IMR-90 (cell line): ENCODE measurements around the gene SLC37A1. TPM values are rescaled to one million over a fixed set of nuclear protein-coding genes. Genes with fewer than 3 reads are reported as not detected.

Experiments used
- ATAC-seq: fragments of 200-7000 bp; cut with Tn5 transposase; 2 replicates; pipeline ENCODE4 v1.9.1; 2020; ENCODE audit warnings: low read depth, mild to moderate bottlenecking, moderate library complexity
- BruUV-seq: library from RNA; stranded (reverse); fragments of 400-500 nt; replicated peaks from 2 replicates; lab custom pipeline; 2021; lab: Mats Ljungman, UMichigan
- CTCF ChIA-PET: fragments of 300-600 bp; formaldehyde crosslinking; extraction: SDS; loops from one replicate; lab custom pipeline; 2021; ENCODE audit warnings: antibody characterized with exemption; lab: Yijun Ruan, JAX
- POLR2A ChIA-PET: fragments of 300-600 bp; sonication (Branson Sonifier 250); formaldehyde crosslinking; loops from one replicate; lab custom pipeline; 2022; ENCODE audit warnings: antibody characterized with exemption; ENCODE audit not compliant: unreplicated experiment; lab: Charles Lee
- DNase-seq: peaks from one replicate; pipeline ENCODE4 v3.0.0; 2013
- H2AFZ ChIP-seq: replicated peaks from 2 replicates; pipeline ENCODE3; 2013; ENCODE audit warnings: low read length, mild to moderate bottlenecking; ENCODE audit not compliant: poor library complexity
- H2AK5ac ChIP-seq: 2 replicates; pipeline ENCODE4 v1.6.1; 2013; ENCODE audit warnings: low read depth, low read length, inconsistent platforms
- H2AK9ac ChIP-seq: replicated peaks from 2 replicates; pipeline ENCODE3; 2013; ENCODE audit warnings: mild to moderate bottlenecking, low read depth, low read length, moderate library complexity; ENCODE audit not compliant: poor library complexity
- H2BK120ac ChIP-seq: 2 replicates; pipeline ENCODE4 v1.6.1; 2013; ENCODE audit warnings: low read depth, low read length, inconsistent platforms
- H2BK15ac ChIP-seq: 3 replicates; pipeline ENCODE4 v1.6.1; 2013; ENCODE audit warnings: low read depth, low read length, inconsistent platforms
- H2BK20ac ChIP-seq: 2 replicates; pipeline ENCODE4 v1.6.1; 2013; ENCODE audit warnings: low read depth, mild to moderate bottlenecking, inconsistent platforms, low read length, moderate library complexity
- H2BK5ac ChIP-seq: 2 replicates; pipeline ENCODE4 v1.6.1; 2013; ENCODE audit warnings: mild to moderate bottlenecking, low read depth, low read length, inconsistent platforms; ENCODE audit not compliant: poor library complexity, severe bottlenecking
- H3K14ac ChIP-seq: replicated peaks from 2 replicates; pipeline ENCODE4 v1.6.1; 2013; ENCODE audit warnings: low read depth, low read length, inconsistent platforms
- H3K18ac ChIP-seq: 2 replicates; pipeline ENCODE4 v1.6.1; 2013; ENCODE audit warnings: low read depth, low read length, control low read depth
- H3K23ac ChIP-seq: 2 replicates; pipeline ENCODE4 v1.6.1; 2013; ENCODE audit warnings: low read depth, low read length, inconsistent platforms
- H3K27ac ChIP-seq: 2 replicates; pipeline ENCODE4 v1.5.1; 2013; ENCODE audit warnings: mild to moderate bottlenecking, control low read depth, low read length; ENCODE audit not compliant: insufficient read depth
- H3K27me3 ChIP-seq: 2 replicates; pipeline ENCODE4 v1.6.1; 2013; ENCODE audit warnings: low read length; ENCODE audit not compliant: control insufficient read depth, insufficient read depth
- H3K36me3 ChIP-seq: 2 replicates; pipeline ENCODE4 v1.6.1; 2013; ENCODE audit warnings: low read length, mixed read lengths; ENCODE audit not compliant: control insufficient read depth, insufficient read depth
- H3K4ac ChIP-seq: 2 replicates; pipeline ENCODE4 v1.6.1; 2013; ENCODE audit warnings: low read depth, low read length, inconsistent platforms
- H3K4me1 ChIP-seq: 2 replicates; pipeline ENCODE4 v1.6.1; 2013; ENCODE audit warnings: low read length, mixed read lengths; ENCODE audit not compliant: control insufficient read depth, insufficient read depth
- H3K4me2 ChIP-seq: 2 replicates; pipeline ENCODE4 v1.6.1; 2013; ENCODE audit warnings: low read depth, mild to moderate bottlenecking, control low read depth, low read length, moderate library complexity
- H3K4me3 ChIP-seq: 2 replicates; pipeline ENCODE4 v1.5.1; 2013; ENCODE audit warnings: low read depth, mild to moderate bottlenecking, control low read depth, low read length, moderate library complexity; ENCODE audit not compliant: insufficient read depth
- H3K56ac ChIP-seq: 2 replicates; pipeline ENCODE4 v1.6.1; 2013; ENCODE audit warnings: low read length, inconsistent platforms; ENCODE audit not compliant: insufficient read depth; ENCODE audit errors: extremely low read depth
- H3K79me1 ChIP-seq, 2 experiments: 2 replicates each; pipeline ENCODE4 v1.6.1; 2013; ENCODE audit warnings: low read length in 2 of 2, inconsistent platforms in 1 of 2, low read depth in 1 of 2
- H3K9ac ChIP-seq: 2 replicates; pipeline ENCODE4 v1.6.1; 2013; ENCODE audit warnings: low read depth, low read length, control low read depth
- H3K9me1 ChIP-seq: 2 replicates; pipeline ENCODE4 v1.6.1; 2013; ENCODE audit warnings: low read length, inconsistent platforms; ENCODE audit not compliant: insufficient read depth
- H3K9me3 ChIP-seq: 2 replicates; pipeline ENCODE4 v1.6.1; 2013; ENCODE audit warnings: low read length; ENCODE audit not compliant: control insufficient read depth, insufficient read depth
- H4K20me1 ChIP-seq: 2 replicates; pipeline ENCODE4 v1.6.1; 2013; ENCODE audit warnings: low read length, inconsistent platforms; ENCODE audit not compliant: insufficient read depth
- H4K5ac ChIP-seq: 2 replicates; pipeline ENCODE4 v1.6.1; 2013; ENCODE audit warnings: mild to moderate bottlenecking, low read depth, low read length, control low read depth
- H4K8ac ChIP-seq, 2 experiments: 2 replicates each; pipeline ENCODE4 v1.6.1; 2013; ENCODE audit warnings: low read depth in 2 of 2, low read length in 2 of 2, control low read depth in 1 of 2, inconsistent platforms in 1 of 2
- H4K91ac ChIP-seq: 2 replicates; pipeline ENCODE4 v1.6.1; 2013; ENCODE audit warnings: low read depth, low read length, inconsistent platforms; ENCODE audit not compliant: insufficient read depth
- CEBPB ChIP-seq: IDR thresholded peaks from 2 replicates; pipeline ENCODE4 v1.6.1; 2012; ENCODE audit warnings: low read depth, low read length, improper control_type of control experiment
- ELK1 ChIP-seq: fragments of 150-350 bp; IDR thresholded peaks from 2 replicates; pipeline ENCODE4 v1.6.1; 2016; ENCODE audit warnings: low read depth, mild to moderate bottlenecking, low read length, moderate library complexity, borderline replicate concordance
- MAFK ChIP-seq: IDR thresholded peaks from 2 replicates; pipeline ENCODE4 v1.6.1; 2012; ENCODE audit warnings: low read depth, low read length, improper control_type of control experiment
- MAZ ChIP-seq: IDR thresholded peaks from 2 replicates; pipeline ENCODE4 v1.6.1; 2012; ENCODE audit warnings: low read depth, mild to moderate bottlenecking, low read length, improper control_type of control experiment, moderate library complexity, borderline replicate concordance
- POLR2A ChIP-seq: IDR thresholded peaks from 2 replicates; pipeline ENCODE4 v1.6.1; 2012; ENCODE audit warnings: mild to moderate bottlenecking, low read depth, low read length
- USF2 ChIP-seq: fragments of 150-350 bp; IDR thresholded peaks from 2 replicates; pipeline ENCODE4 v1.6.1; 2017; ENCODE audit warnings: mild to moderate bottlenecking, antibody characterized with exemption, low read length, low read depth
- WGBS, 2 experiments: methylation state at CpG; one replicate each; pipeline versions ENCODE4 v1.1.5 to v1.1.7; 2013; ENCODE audit warnings: missing lambda C conversion rate in 2 of 2; ENCODE audit not compliant: insufficient read length in 1 of 2; ENCODE audit errors: extremely low coverage in 2 of 2; 5-methylcytosine and 5-hydroxymethylcytosine counted together
- dilution Hi-C: fragments of 300-500 bp; cut with HindIII; formaldehyde crosslinking; loops from one replicate; pipeline ENCODE4 v1.14.3; 2018; ENCODE audit warnings: low sequenced_read_pairs; ENCODE audit not compliant: unreplicated experiment
- in situ Hi-C: fragments of 300-500 bp; cut with MboI; formaldehyde crosslinking; loops from 3 replicates; pipeline ENCODE4 v1.14.3; 2019; ENCODE audit warnings: low sequenced_read_pairs, inconsistent platforms, mixed read lengths
- intact Hi-C: fragments of 100-400 bp; cut with micrococcal nuclease; formaldehyde crosslinking; loops from 2 replicates; pipeline ENCODE4 v1.10.0; 2022
- polyA plus RNA-seq, 3 experiments: library from polyadenylated mRNA; depleted of rRNA; stranded (reverse); fragments of >200 nt; gene quantifications; 2 replicates each; pipeline ENCODE4 v1.2.3, GENCODE V29; 2012; ENCODE audit warnings: low replicate concordance in 1 of 3
- total RNA-seq: library from RNA; depleted of rRNA; stranded (reverse); fragments of >200 nt; gene quantifications from 2 replicates; pipeline ENCODE4 v1.2.3, GENCODE V29; 2012

SLC37A1 gene
- total and polyA plus RNA-seq, 2 of the 4 experiments (the other 2 are of a cell fraction): 0.36 to 0.48 TPM

GRCh38 chr21:42543106-42543847 is 29.6 kb downstream of the SLC37A1 start:
- H2AK5ac ChIP-seq: no peak overlapping the region
- peaks cover 10% of the 10 kb centered on the region; the same call in 1 of the 2 replicates for H3K27me3 ChIP-seq
- in situ Hi-C loops (no loop called here), intact Hi-C loops (no loop called here), dilution Hi-C loops (no loop called here)
- H3K9me3 ChIP-seq: no peaks in the 10 kb centered on the region
- no peak overlapping the region for H2BK20ac ChIP-seq
- H4K8ac ChIP-seq: no peak overlapping the region
- BruUV-seq: no TSS peak
- H4K5ac ChIP-seq: no peak overlapping the region
- 67% methylated on average over 12 of the region's 25 CpGs; no CpG with 5 or more reads in 1 of the 2 experiments for WGBS, 2 experiments
- H3K79me1 ChIP-seq: no peaks in the 10 kb centered on the region
- H2AFZ ChIP-seq: peak overlapping the region; percentile 58
- H2AK9ac ChIP-seq: no peak overlapping the region
- TF ChIP-seq CEBPB: no peak
- TF ChIP-seq POLR2A: no peak
- TF ChIP-seq MAZ: no peak
- no peak for TF ChIP-seq ELK1
- TF ChIP-seq MAFK: no peak
- TF ChIP-seq USF2: no peak
- H3K56ac ChIP-seq: no peak overlapping the region
- no peak overlapping the region for H3K4me2 ChIP-seq
- H3K23ac ChIP-seq: no peak overlapping the region
- no peaks in the 10 kb centered on the region for H3K9me1 ChIP-seq
- H3K9ac ChIP-seq: no peak overlapping the region
- H3K27ac ChIP-seq: no peak overlapping the region
- DNase-seq (no peak), ATAC-seq (no peak)
- no peak overlapping the region for H2BK5ac ChIP-seq
- CTCF ChIA-PET: no interaction called here
- H2BK15ac ChIP-seq: no peak overlapping the region
- H3K4me3 ChIP-seq: no peak overlapping the region
- H3K18ac ChIP-seq: no peak overlapping the region
- H2BK120ac ChIP-seq: no peak overlapping the region
- POLR2A ChIA-PET: no interaction called here
- no peak overlapping the region for H3K14ac ChIP-seq
- no peak overlapping the region for H4K91ac ChIP-seq
- no peaks in the 10 kb centered on the region for H4K20me1 ChIP-seq
- no peak overlapping the region for H3K4ac ChIP-seq
- H3K4me1 ChIP-seq: no peaks in the 10 kb centered on the region
- H3K36me3 ChIP-seq: no peaks in the 10 kb centered on the region
